GM21526 (cell line): ENCODE measurements around the gene SPECC1.
"Not testable (repeated sequence)": the region's sequence is repeated elsewhere in the genome, so short reads cannot be mapped to it uniquely, and the experiment has no call there.

Source experiments
- ATAC-seq: cut with Tn5 transposase; IDR thresholded peaks from one replicate; pipeline ENCODE4 v1.9.1; 2021; ENCODE audit warnings: moderate library complexity; ENCODE audit not compliant: unreplicated experiment, low FRiP score

The SPECC1 gene

DNA sequence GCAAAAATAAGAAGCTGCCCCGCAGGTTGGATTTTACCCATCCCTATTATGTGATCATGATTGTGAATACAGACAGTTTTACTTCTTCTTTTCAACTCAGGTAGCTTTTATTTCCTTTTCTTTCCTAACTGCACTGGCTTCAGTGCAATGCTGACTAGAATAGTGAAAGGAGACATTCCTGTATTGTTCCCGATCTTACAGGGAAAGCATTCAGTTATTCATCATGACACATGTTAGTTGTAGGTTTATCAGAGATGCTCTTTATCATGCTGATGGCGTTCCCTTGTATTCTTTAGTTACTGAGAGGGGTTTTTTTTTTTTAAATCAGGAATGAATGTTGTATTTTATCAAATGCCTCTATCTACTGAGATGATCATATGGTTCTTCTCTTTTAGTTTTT is 343.4 kb downstream of the SPECC1 start:
- not testable (repeated sequence) for ATAC-seq

DNA sequence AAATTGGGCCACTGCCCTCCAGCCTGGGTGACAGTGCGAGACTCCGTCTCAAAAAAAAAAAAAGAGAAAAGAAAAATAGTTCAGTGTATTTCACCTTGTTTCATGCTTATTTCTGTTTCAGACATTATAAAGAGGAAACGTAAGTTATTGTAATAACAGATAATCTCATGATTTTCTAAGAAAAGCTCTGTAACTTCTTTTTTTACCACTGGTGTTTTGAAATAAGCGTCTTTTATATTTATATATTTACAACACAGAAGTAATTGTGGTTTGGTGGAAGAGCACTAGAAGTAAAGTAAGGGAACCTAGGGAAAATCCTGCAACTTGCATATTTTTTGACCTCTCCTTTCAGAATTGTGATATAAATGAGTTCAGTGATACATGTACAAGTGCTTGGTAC is 354.7 kb downstream of the SPECC1 start:
- ATAC-seq, result not testable (repeated sequence)
